ENCODE results near the gene PPP1R12B. TPM values are rescaled to one million over a fixed set of nuclear protein-coding genes. Genes with fewer than 3 reads are reported as not detected.
"Not testable (repeated sequence)": the region's sequence is repeated elsewhere in the genome, so short reads cannot be mapped to it uniquely, and the experiment has no call there.

Gene PPP1R12B
- total RNA-seq, 1 donor = 20.6 TPM

DNA sequence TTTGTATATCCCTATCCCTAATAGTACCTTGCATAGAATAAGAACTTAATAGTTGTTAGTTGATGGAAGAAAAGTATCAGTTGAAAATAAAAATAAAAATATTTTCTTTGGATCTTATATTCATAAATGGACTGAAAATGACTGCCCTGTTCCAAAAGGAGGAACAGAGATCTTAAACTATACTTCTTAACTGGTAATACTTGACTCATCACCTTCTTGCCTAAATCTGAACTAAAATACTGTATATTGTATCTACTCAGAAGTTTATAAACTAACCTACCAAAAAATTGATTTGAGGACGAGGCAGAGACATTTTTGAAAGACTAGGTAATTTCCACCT, 182.9 kb downstream of the PPP1R12B start:
- Histone ChIP-seq H3K9me3 (ENCODE audit: low read depth, low read length) (no peaks in the 10 kb centered on the region), H3K4me1 (ENCODE audit: insufficient read depth, low read length) (peaks cover 3% of the 10 kb centered on the region), H3K79me2 (ENCODE audit: insufficient read depth, low read length) (no peaks in the 10 kb centered on the region), H3K36me3 (ENCODE audit: insufficient read depth, low read length) (no peaks in the 10 kb centered on the region), H3K27me3 (ENCODE audit: insufficient read depth, low read length) (no peaks in the 10 kb centered on the region), H2AFZ (ENCODE audit: low read length) (peak overlapping the region; percentile 51), H3K4me2 (ENCODE audit: insufficient read depth, low read length) (peak overlapping the region; percentile 76), H3K27ac (ENCODE audit: low read depth, low read length) (peak overlapping the region; percentile 42), H4K20me1 (ENCODE audit: insufficient read depth, low read length) (no peaks in the 10 kb centered on the region), H3K4me3 (ENCODE audit: insufficient read depth, low read length) (peak overlapping the region; percentile 51)
- no peak for DNase-seq (ENCODE audit: insufficient read length, low spot score, missing footprints)
- TF ChIP-seq, protein P1, sequence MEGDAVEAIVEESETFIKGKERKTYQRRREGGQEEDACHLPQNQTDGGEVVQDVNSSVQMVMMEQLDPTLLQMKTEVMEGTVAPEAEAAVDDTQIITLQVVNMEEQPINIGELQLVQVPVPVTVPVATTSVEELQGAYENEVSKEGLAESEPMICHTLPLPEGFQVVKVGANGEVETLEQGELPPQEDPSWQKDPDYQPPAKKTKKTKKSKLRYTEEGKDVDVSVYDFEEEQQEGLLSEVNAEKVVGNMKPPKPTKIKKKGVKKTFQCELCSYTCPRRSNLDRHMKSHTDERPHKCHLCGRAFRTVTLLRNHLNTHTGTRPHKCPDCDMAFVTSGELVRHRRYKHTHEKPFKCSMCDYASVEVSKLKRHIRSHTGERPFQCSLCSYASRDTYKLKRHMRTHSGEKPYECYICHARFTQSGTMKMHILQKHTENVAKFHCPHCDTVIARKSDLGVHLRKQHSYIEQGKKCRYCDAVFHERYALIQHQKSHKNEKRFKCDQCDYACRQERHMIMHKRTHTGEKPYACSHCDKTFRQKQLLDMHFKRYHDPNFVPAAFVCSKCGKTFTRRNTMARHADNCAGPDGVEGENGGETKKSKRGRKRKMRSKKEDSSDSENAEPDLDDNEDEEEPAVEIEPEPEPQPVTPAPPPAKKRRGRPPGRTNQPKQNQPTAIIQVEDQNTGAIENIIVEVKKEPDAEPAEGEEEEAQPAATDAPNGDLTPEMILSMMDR (IDR thresholded peaks at IDR 0.05; ENCODE audit: extremely low read depth, low read depth, low read length) = no peak

DNA sequence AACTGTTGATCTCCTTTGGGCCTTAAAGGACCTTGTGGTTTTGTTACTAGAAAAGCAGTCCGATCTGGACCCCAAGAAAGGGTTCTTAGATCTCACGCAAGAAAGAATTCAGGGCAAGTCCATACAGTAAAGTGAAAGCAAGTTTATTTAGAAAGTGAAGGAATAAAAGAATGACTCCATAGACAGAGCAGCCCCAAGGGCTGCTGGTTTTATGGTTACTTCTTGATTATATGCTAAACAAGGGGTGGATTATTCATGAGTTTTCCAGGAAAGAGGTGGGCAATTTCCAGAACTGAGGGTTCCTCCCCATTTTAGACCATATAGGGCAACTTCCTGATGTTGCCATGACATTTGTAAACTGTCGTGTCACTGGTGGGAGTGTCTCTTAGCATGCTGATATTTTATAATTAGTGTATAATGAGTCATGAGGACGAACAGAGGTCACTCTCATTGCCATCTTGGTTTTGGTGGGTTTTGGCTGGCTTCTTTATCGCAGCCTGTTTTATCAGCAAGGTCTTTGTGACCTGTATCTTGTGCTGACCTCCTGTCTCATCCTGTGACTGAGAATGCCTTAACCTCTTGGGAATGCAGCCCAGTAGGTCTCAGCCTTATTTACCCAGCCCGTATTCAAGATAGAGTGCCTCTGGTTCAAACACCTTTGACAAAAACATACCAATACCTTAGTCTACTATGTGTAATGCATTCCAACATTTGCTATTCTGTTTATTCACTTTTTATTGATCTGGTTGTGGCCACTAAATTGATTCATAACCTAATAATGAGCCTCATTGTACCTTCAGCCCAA, 183.5 kb downstream of the PPP1R12B start:
- H2AFZ ChIP-seq (ENCODE audit: low read length) = peak overlapping the region; percentile 51
- not testable (repeated sequence) for H3K9me3 ChIP-seq (ENCODE audit: low read depth, low read length); H3K79me2 ChIP-seq (ENCODE audit: insufficient read depth, low read length); H4K20me1 ChIP-seq (ENCODE audit: insufficient read depth, low read length); H3K4me1 ChIP-seq (ENCODE audit: insufficient read depth, low read length); DNase-seq (ENCODE audit: insufficient read length, low spot score, missing footprints); H3K36me3 ChIP-seq (ENCODE audit: insufficient read depth, low read length); H3K27me3 ChIP-seq (ENCODE audit: insufficient read depth, low read length)
- H3K27ac ChIP-seq (ENCODE audit: low read depth, low read length) = peak overlapping the region; percentile 42
- peak overlapping the region; percentile 76 for H3K4me2 ChIP-seq (ENCODE audit: insufficient read depth, low read length)
- peak overlapping the region; percentile 51 for H3K4me3 ChIP-seq (ENCODE audit: insufficient read depth, low read length)

DNA sequence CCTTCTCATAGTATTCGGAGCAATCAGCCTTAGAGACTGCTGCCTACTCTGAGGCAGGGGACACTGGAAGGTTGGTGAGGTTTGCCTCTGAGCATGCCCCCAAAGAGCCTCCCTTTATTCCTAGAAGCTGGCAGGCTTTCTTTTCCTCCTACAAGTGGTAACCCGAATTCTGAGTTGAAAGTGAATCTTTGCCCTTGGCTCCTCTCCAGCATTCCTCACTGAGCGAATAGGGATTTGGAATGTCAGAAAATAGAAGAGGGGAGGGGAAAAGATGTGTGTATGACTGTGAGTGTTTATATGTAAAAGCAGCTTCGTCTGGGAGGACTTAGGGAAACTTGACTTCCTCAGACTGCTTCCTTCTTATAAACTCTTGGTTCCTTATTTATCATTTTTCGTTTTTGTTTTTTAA, 190.7 kb downstream of the PPP1R12B start:
- H2AFZ ChIP-seq (ENCODE audit: low read length) = peak overlapping the region; percentile 43
- not testable (repeated sequence) for H4K20me1 ChIP-seq (ENCODE audit: insufficient read depth, low read length); H3K9me3 ChIP-seq (ENCODE audit: low read depth, low read length); H3K79me2 ChIP-seq (ENCODE audit: insufficient read depth, low read length); H3K27me3 ChIP-seq (ENCODE audit: insufficient read depth, low read length); H3K36me3 ChIP-seq (ENCODE audit: insufficient read depth, low read length); DNase-seq (ENCODE audit: insufficient read length, low spot score, missing footprints)
- peaks cover 19% of the 10 kb centered on the region for H3K4me1 ChIP-seq (ENCODE audit: insufficient read depth, low read length)
- H3K4me3 ChIP-seq (ENCODE audit: insufficient read depth, low read length) = peak overlapping the region; percentile 67
- peak overlapping the region; percentile 67 for H3K27ac ChIP-seq (ENCODE audit: low read depth, low read length)
- H3K4me2 ChIP-seq (ENCODE audit: insufficient read depth, low read length) = peak overlapping the region; percentile 84

DNA sequence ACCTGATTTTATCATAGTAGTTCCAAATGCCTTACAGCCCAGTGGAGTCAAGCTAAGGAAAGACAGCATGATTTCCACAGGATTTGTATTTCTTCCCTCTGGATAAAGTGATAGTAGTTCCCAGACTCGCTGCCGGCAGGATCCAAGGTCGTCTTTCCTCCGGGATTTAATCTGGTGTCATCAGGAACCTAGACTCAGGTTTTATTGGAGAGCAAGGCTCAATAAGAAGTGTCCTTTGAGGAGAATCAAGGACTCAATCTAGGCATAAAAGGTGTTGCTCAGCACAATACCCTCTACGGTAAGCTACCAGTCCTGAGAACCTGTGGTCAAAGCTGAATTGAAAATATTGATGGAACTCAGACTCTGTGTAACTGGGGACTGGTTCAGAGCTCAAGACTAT, 191.1 kb downstream of the PPP1R12B start:
- Histone ChIP-seq H3K4me3 (ENCODE audit: insufficient read depth, low read length) (peak overlapping the region; percentile 67), H3K27ac (ENCODE audit: low read depth, low read length) (peak overlapping the region; percentile 67), H3K4me2 (ENCODE audit: insufficient read depth, low read length) (peak overlapping the region; percentile 84), H3K4me1 (ENCODE audit: insufficient read depth, low read length) (peaks cover 19% of the 10 kb centered on the region), H2AFZ (ENCODE audit: low read length) (peak overlapping the region; percentile 43)
- not testable (repeated sequence) for H3K27me3 ChIP-seq (ENCODE audit: insufficient read depth, low read length); DNase-seq (ENCODE audit: insufficient read length, low spot score, missing footprints); H3K36me3 ChIP-seq (ENCODE audit: insufficient read depth, low read length); H4K20me1 ChIP-seq (ENCODE audit: insufficient read depth, low read length); H3K79me2 ChIP-seq (ENCODE audit: insufficient read depth, low read length); H3K9me3 ChIP-seq (ENCODE audit: low read depth, low read length)

DNA sequence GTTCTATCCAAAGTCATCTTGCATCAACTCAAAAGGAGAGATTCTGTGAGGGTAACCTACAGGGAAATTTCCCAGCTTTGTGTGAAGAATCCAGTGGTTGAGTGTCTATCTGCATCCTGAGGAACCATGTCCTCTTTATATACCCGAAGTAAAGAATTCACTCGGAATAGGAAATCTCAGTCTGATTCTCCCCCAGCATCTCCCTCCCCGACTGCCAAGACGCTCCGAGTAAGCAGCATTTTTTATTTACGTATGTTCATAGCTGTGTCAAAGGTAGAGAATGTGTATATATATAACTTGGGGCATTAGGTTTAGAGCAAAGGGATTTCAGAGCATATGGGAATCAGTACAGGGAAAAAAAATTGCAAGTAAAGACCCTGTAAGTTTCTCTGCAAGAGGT, 191.5 kb downstream of the PPP1R12B start:
- Histone ChIP-seq H3K27me3 (ENCODE audit: insufficient read depth, low read length) (no peaks in the 10 kb centered on the region), H3K9me3 (ENCODE audit: low read depth, low read length) (no peaks in the 10 kb centered on the region), H3K4me3 (ENCODE audit: insufficient read depth, low read length) (peak overlapping the region; percentile 67), H3K4me1 (ENCODE audit: insufficient read depth, low read length) (peaks cover 19% of the 10 kb centered on the region), H3K4me2 (ENCODE audit: insufficient read depth, low read length) (peak overlapping the region; percentile 84), H4K20me1 (ENCODE audit: insufficient read depth, low read length) (no peaks in the 10 kb centered on the region), H3K36me3 (ENCODE audit: insufficient read depth, low read length) (no peaks in the 10 kb centered on the region), H2AFZ (ENCODE audit: low read length) (no peak overlapping the region), H3K27ac (ENCODE audit: low read depth, low read length) (peak overlapping the region; percentile 67), H3K79me2 (ENCODE audit: insufficient read depth, low read length) (no peaks in the 10 kb centered on the region)
- TF ChIP-seq, protein P1 (IDR thresholded peaks at IDR 0.05; ENCODE audit: extremely low read depth, low read depth, low read length) = no peak
- no peak for DNase-seq (ENCODE audit: insufficient read length, low spot score, missing footprints)

Measured in osteoblast (primary cell).